PC-3 (cell line): ENCODE measurements around the gene BRIP1. TPM values are rescaled to one million over a fixed set of nuclear protein-coding genes. Genes with fewer than 3 reads are reported as not detected.

Experiments used
- ATAC-seq: fragments of 200-7000 bp; cut with Tn5 transposase; 2 replicates; pipeline ENCODE4 v1.9.1; 2020; ENCODE audit warnings: mild to moderate bottlenecking, moderate library complexity
- BruUV-seq: library from RNA; stranded (reverse); fragments of 400-500 nt; replicated peaks from 2 replicates; lab custom pipeline; 2021; lab: Mats Ljungman, UMichigan
- CTCF ChIA-PET: fragments of 300-600 bp; sonication (Branson Sonifier 250); formaldehyde crosslinking; loops from one replicate; lab custom pipeline; 2022; ENCODE audit warnings: antibody characterized with exemption; lab: Charles Lee
- POLR2A ChIA-PET: fragments of 300-600 bp; sonication (Branson Sonifier 250); formaldehyde crosslinking; loops from one replicate; lab custom pipeline; 2022; ENCODE audit warnings: antibody characterized with exemption; ENCODE audit not compliant: unreplicated experiment; lab: Charles Lee
- DNase-seq: peaks from one replicate; pipeline ENCODE4 v3.0.0-alpha.2; 2015
- H2AFZ ChIP-seq: fragments of 300-600 bp; sonication (generic); 2 replicates; pipeline ENCODE4 v1.6.0; 2016; ENCODE audit warnings: antibody characterized with exemption, low read length
- H3F3A ChIP-seq: fragments of 300-600 bp; sonication (generic); one replicate; pipeline ENCODE4 v1.6.0; 2017; ENCODE audit warnings: antibody characterized with exemption, low read length, control low read depth, mild to moderate bottlenecking; ENCODE audit not compliant: unreplicated experiment
- H3K27ac ChIP-seq: fragments of 300-600 bp; sonication (generic); 2 replicates; pipeline ENCODE4 v1.5.1; 2016; ENCODE audit warnings: mild to moderate bottlenecking, low read length
- H3K27me3 ChIP-seq: fragments of 300-600 bp; sonication (generic); 2 replicates; pipeline ENCODE4 v1.6.1; 2016; ENCODE audit warnings: low read length, mixed read lengths
- H3K36me3 ChIP-seq: fragments of 300-600 bp; sonication (generic); 2 replicates; pipeline ENCODE4 v1.6.1; 2016; ENCODE audit warnings: low read depth, mixed run types, low read length, mixed read lengths
- H3K4me1 ChIP-seq: fragments of 300-600 bp; sonication (generic); 2 replicates; pipeline ENCODE4 v1.5.1; 2016; ENCODE audit warnings: low read length; ENCODE audit not compliant: insufficient read depth
- H3K4me2 ChIP-seq: fragments of 300-600 bp; sonication (generic); 2 replicates; pipeline ENCODE4 v1.6.0; 2016; ENCODE audit warnings: low read length
- H3K4me3 ChIP-seq: fragments of 300-600 bp; sonication (generic); 2 replicates; pipeline ENCODE4 v1.5.1; 2016; ENCODE audit warnings: mild to moderate bottlenecking, low read length, mixed read lengths
- H3K79me2 ChIP-seq: fragments of 300-600 bp; sonication (generic); 2 replicates; pipeline ENCODE4 v1.6.1; 2017; ENCODE audit warnings: low read length, mixed read lengths
- H3K9ac ChIP-seq: fragments of 300-600 bp; sonication (generic); 2 replicates; pipeline ENCODE4 v1.6.0; 2016; ENCODE audit warnings: mild to moderate bottlenecking, low read length
- H3K9me2 ChIP-seq: fragments of 300-600 bp; sonication (generic); replicated peaks from 2 replicates; pipeline ENCODE4 v1.6.1; 2016; ENCODE audit warnings: mixed run types, low read length, mixed read lengths
- H3K9me3 ChIP-seq: fragments of 300-600 bp; sonication (generic); 2 replicates; pipeline ENCODE4 v1.6.1; 2016; ENCODE audit warnings: low read length, mixed read lengths
- H4K20me1 ChIP-seq: fragments of 300-600 bp; sonication (generic); 2 replicates; pipeline ENCODE4 v1.6.1; 2016; ENCODE audit warnings: low read length, mixed read lengths
- EZH2 ChIP-seq: fragments of 300-600 bp; sonication (generic); IDR thresholded peaks from one replicate; pipeline ENCODE4 v1.6.1; 2017; ENCODE audit warnings: antibody characterized with exemption, mild to moderate bottlenecking, low read length; ENCODE audit not compliant: unreplicated experiment
- EZH2phosphoT487 ChIP-seq: fragments of 300-600 bp; sonication (generic); IDR thresholded peaks from 2 replicates; pipeline ENCODE4 v1.6.1; 2018; ENCODE audit warnings: mild to moderate bottlenecking, antibody characterized with exemption, low read length, borderline replicate concordance
- intact Hi-C: fragments of 100-400 bp; cut with micrococcal nuclease; formaldehyde crosslinking; loops from 2 replicates; pipeline ENCODE4 v1.9.0; 2023
- total RNA-seq: library from RNA; depleted of rRNA; stranded (reverse); fragments of >200 nt; gene quantifications from 2 replicates; pipeline ENCODE4 v1.2.3, GENCODE V29; 2014
- TF ChIP-seq, protein P1 (sequence below): fragments of 300-600 bp; sonication (generic); conservative IDR thresholded peaks from 2 replicates; pipeline ENCODE4 v1.5.1; 2017; ENCODE audit warnings: antibody characterized with exemption, low read depth, mild to moderate bottlenecking, low read length

BRIP1 gene
- total RNA-seq, 1 experiment from 2014 or later: 21.1 TPM

DNA sequence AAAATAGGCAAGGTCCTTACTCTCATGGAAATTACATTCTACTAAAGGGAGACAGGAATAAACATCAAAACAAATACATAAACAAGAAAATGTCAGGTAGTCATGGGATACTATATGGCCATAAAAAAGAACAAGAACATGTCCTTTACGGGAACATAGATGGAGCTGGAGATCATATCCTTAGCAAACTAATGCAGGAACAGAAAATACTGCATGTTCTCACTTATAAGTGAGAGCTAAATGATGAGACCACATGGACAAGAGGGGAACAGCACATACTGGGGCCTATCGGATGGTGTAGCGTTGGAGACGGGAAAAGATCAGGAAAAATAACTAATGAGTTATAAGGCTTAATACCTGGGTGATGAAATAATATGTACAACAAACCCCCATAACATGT, 69.1 kb downstream of the BRIP1 start:
- H3K36me3 ChIP-seq: peaks cover 34% of the 10 kb centered on the region
- H3K9ac ChIP-seq: no peak overlapping the region
- no peaks in the 10 kb centered on the region for H4K20me1 ChIP-seq
- H3K9me3 ChIP-seq: no peaks in the 10 kb centered on the region
- no peaks in the 10 kb centered on the region for H3F3A ChIP-seq
- no peaks in the 10 kb centered on the region for H3K27me3 ChIP-seq
- TF ChIP-seq EZH2phosphoT487 (no peak), EZH2 (no peak)
- TF ChIP-seq, protein P1, sequence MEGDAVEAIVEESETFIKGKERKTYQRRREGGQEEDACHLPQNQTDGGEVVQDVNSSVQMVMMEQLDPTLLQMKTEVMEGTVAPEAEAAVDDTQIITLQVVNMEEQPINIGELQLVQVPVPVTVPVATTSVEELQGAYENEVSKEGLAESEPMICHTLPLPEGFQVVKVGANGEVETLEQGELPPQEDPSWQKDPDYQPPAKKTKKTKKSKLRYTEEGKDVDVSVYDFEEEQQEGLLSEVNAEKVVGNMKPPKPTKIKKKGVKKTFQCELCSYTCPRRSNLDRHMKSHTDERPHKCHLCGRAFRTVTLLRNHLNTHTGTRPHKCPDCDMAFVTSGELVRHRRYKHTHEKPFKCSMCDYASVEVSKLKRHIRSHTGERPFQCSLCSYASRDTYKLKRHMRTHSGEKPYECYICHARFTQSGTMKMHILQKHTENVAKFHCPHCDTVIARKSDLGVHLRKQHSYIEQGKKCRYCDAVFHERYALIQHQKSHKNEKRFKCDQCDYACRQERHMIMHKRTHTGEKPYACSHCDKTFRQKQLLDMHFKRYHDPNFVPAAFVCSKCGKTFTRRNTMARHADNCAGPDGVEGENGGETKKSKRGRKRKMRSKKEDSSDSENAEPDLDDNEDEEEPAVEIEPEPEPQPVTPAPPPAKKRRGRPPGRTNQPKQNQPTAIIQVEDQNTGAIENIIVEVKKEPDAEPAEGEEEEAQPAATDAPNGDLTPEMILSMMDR: no peak
- H3K9me2 ChIP-seq: no peaks in the 10 kb centered on the region
- CTCF ChIA-PET: no interaction called here
- ATAC-seq: no peak
- H2AFZ ChIP-seq: no peak overlapping the region
- H3K4me1 ChIP-seq: no peaks in the 10 kb centered on the region; the same call in 1 of the 2 replicates
- no peaks in the 10 kb centered on the region for H3K79me2 ChIP-seq
- H3K4me2 ChIP-seq: no peak overlapping the region
- BruUV-seq: no TSS peak
- POLR2A ChIA-PET: no interaction called here
- H3K4me3 ChIP-seq: no peak overlapping the region
- intact Hi-C loops: no loop called here
- H3K27ac ChIP-seq: no peak overlapping the region
- no peak for DNase-seq

DNA sequence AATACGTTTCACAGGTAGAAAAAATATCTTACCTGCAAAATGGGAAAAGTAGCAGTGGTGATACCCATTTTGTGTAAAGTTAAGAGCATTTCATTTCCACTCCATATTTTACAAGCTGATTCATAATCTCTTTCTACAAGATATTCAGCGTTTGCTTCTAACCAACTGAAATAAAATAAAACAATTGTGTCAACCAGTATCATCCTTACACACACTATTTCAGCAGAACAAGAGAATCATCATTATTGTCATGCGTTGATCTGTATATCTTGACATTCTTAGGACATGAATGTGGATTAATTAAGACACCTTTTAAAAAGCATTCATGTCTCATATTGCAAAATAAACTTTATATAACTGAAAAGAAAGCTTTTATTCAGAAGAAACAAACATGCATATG, 69.8 kb downstream of the BRIP1 start:
- DNase-seq (no peak), ATAC-seq (no peak)
- no peaks in the 10 kb centered on the region for H3K9me2 ChIP-seq
- H3K4me3 ChIP-seq: no peak overlapping the region
- no peaks in the 10 kb centered on the region; the same call in 1 of the 2 replicates for H3K4me1 ChIP-seq
- no peak for TF ChIP-seq EZH2phosphoT487
- no peak for TF ChIP-seq EZH2
- TF ChIP-seq, protein P1: no peak
- no peak overlapping the region for H3K27ac ChIP-seq
- H3K79me2 ChIP-seq: no peaks in the 10 kb centered on the region
- ChIA-PET CTCF (no interaction called here), POLR2A (no interaction called here)
- no peaks in the 10 kb centered on the region for H4K20me1 ChIP-seq
- intact Hi-C loops: no loop called here
- BruUV-seq: no TSS peak
- no peak overlapping the region for H3K4me2 ChIP-seq
- peaks cover 32% of the 10 kb centered on the region for H3K36me3 ChIP-seq
- no peaks in the 10 kb centered on the region for H3F3A ChIP-seq
- H2AFZ ChIP-seq: no peak overlapping the region
- no peaks in the 10 kb centered on the region for H3K9me3 ChIP-seq
- H3K27me3 ChIP-seq: no peaks in the 10 kb centered on the region
- H3K9ac ChIP-seq: no peak overlapping the region

DNA sequence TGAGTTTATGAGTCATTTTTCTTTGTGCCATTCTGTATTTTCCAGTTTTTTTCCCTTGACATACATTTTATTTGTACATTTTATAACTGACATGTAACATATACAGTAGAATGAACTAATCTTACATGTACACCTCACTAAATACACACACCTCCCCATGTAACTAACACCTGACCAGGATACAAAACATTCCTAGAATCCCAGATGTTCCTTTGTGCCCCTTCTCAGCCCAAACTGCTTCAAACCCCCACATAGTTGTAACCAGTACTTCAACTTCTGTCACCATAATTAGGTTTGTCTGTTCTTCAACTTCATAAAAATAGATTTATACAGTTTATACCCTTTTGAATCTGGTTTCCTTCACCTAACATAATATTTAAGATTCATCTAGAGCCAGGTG, 73.5 kb downstream of the BRIP1 start:
- Histone ChIP-seq H3F3A (no peaks in the 10 kb centered on the region), H3K4me2 (no peak overlapping the region), H3K36me3 (peaks cover 10% of the 10 kb centered on the region), H3K27me3 (no peaks in the 10 kb centered on the region), H2AFZ (no peak overlapping the region), H3K9me2 (no peaks in the 10 kb centered on the region), H3K4me3 (no peak overlapping the region), H3K79me2 (no peaks in the 10 kb centered on the region), H4K20me1 (no peaks in the 10 kb centered on the region), H3K9ac (no peak overlapping the region), H3K27ac (no peak overlapping the region), H3K4me1 (no peaks in the 10 kb centered on the region; the same call in 1 of the 2 replicates), H3K9me3 (no peaks in the 10 kb centered on the region)
- TF ChIP-seq, protein P1: no peak
- TF ChIP-seq EZH2phosphoT487 (no peak), EZH2 (no peak)
- intact Hi-C loops: no loop called here
- no TSS peak for BruUV-seq
- DNase-seq (no peak), ATAC-seq (peak; percentile 29; the same call in 1 of the 2 replicates)
- ChIA-PET CTCF (no interaction called here), POLR2A (no interaction called here)
